C1 segment of cervical spinal cord (tissue), 14 donors: ENCODE results near the gene MBLAC2.

Source experiments
- DNase-seq, 14 donors: peaks; one replicate each; lab custom pipeline; 2025; lab: John Stamatoyannopoulos, UW

MBLAC2 gene

GRCh38 chr5:90474235-90475107 lies at the start of gene MBLAC2, which contains the start of gene POLR3G:
TSS of gene MBLAC2 (minus strand) at chr5:90474771. CDS start at chr5:90474292, 479 bp downstream.
TSS of gene POLR3G (plus strand) at chr5:90474864. CDS start at chr5:90485568, 10,704 bp downstream.
- DNase-seq = peak; percentile 40 to 93 (median 88)

DNA sequence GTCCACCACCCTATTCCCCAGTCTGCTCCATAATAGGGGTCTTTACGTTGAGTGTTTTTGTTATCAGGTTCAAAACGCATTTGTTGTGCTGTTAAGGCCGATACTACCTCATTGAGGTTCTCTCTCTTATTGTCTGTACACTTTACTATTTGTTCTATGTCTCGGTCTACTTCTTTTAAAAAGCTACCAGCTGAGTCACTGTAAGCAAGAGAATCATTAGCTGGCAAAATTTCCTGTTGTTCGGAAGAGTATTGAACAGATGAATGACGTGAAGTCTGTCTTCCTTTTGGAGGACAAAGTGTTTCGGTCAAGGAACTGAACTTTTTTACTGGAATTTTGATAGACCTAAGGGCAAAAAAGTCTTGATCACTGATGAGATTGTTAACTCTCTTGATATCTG lies 44.5 kb upstream of the MBLAC2 start:
- no peak for DNase-seq

DNA sequence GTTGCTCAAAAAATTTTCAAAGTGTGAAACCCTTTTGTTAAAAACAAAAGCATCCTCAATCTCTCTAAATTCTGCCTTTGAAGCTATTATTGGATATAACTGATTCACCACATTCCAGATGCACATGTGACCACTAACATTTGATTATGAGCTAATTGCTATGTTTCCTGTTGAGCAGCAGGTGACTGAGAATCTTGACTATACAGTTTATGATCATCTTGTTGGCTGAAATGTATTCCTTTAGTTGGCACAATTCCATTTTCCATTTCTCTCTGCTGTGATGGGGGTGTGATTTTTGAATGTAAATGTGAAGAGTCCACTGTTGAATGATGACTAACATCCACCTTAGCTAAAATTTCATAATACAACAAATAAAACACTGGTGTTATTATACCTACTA lies 44.1 kb upstream of the MBLAC2 start:
- DNase-seq = no peak

DNA sequence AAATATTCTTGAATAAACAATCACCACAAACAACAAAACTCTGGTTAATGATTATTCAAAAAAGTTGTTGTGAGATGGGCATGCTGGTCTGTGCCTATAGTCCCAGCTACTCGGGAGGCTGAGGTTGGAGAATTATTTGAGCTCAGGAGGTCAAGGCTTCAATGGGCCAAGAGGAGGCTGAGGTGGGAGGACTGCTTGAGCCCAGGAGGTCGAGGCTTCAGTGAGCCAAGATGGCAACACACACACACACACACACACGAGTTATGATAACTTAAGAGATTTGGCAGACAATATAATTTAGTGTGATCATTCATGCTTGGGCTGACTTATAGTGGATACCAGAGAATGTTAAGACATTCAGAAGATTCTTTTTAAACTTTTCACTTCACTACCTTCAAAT lies 39.9 kb upstream of the MBLAC2 start:
- no peak for DNase-seq

GRCh38 chr5:90510438-90510837 lies 35.9 kb upstream of the MBLAC2 start:
- DNase-seq = no peak

DNA sequence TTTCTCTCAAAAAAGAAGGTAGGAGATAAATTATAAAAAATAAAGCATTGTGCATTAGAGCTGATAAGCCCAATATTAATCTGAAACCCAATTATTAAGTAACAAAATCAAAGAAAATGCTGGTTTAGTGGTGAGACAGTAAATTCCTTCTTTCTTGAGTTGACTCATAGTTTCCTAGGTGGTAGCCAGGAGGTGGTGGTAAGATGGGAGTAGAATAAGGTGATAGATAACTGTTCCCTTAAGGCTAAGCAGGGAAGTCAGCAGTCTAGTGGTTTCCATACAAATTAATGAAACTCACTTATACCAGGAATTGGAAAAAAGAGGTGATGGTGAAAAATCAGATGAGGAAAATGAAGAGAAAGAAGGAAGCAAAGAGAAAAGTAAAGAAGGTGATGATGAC lies 31.6 kb upstream of the MBLAC2 start:
- DNase-seq = no peak

- DNase-seq = no peak
Measured at GRCh38 chr5:90504743-90505142, 30.2 kb upstream of the MBLAC2 start.

DNA sequence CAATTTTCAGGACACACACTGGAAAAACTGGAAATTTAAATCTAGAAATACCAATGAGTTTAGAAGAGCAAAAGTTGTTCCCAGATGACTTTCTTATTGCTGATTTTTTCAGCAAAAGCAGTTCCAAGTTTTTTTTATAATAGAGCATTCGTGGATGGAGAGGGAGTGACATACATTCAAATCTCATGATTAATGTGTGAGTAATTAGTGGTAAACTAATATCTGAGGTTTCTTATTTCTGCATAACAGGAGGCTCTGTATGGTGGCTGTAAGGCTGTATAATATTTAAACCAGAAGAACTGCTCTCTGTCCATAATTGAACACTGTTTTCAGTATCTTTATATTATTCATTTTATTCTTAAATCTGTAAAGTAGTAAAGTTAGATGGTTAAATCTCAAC lies 29.0 kb upstream of the MBLAC2 start:
- DNase-seq = no peak

DNA sequence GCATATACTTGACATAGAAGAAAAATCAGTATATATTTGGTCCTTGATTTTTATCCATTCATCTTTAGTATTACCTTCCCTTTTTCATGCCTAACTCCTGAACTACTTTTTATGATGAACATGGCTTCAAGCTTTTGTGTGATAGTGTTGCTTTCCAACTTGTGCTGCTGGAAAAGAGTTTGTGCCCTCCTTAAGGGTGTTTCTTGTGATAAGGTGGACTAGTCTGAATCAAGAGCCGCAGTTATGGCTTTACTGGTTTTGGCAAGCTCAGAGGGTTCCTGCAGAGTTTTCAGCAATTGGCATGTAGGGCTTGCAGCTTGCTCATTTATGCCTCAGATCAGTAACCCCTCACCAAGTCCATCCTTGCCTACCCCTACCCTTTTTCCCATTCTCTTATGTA lies 20.6 kb upstream of the MBLAC2 start:
- DNase-seq = no peak

- DNase-seq = no peak
Measured at GRCh38 chr5:90494043-90494442, 19.5 kb upstream of the MBLAC2 start.

DNA sequence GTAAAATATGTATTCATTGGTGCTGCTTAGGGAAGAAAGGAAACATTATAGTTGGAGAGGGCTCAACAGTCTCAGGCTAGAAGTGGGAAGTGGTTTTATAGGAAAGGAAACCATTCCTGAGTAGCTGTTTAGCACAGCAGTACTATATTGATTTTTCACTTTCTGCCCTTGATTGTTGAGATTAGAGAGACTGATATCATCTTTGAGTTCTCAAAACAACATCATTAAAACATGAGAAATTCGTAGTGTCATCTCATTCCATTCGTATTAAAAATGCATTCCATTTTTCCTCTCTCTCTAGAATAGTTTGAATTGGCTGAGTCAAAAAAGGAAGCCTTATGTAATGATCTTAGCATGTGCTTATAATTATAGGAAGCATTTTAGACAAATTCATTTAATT lies 14.2 kb upstream of the MBLAC2 start:
- no peak for DNase-seq

DNA sequence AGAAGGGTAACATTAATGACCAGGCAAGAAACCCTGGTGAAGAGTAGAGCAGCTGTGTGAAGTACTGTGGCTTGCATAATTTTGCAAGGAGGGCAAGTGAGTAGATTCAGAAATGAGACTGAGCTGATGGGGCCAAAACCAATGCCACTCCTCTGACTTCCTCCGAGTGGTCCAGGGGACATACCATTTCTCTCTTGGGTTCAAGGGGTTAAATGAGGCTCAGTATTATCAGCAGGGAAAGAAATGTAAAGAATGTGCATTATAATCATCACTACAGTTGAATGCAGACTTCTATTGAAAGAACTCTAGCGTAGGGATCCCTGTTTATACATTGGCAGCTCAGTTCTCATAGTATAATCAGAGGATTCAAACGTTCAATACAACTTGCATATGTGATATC lies 10.0 kb upstream of the MBLAC2 start:
- no peak for DNase-seq

GRCh38 chr5:90483206-90483605 lies 8.6 kb upstream of the MBLAC2 start:
- no peak for DNase-seq

DNA sequence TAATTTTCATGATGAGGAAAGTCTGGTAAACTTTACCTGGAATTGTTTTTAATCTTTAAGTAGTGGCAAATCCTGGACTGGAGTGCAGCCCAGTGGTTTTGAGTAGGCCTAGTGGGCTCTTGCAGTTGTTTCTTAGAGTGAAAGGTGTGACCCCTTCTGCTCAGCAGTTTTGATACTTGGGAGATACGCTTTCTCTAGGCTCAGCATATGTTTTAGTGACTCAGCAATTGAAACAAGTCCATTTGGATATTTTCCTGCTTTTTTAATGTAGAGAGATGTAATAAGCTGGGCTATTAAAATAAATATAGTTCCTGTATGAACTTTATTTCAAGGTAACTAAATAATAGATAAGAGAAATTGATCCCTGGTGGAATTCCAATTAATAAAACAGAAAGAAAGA lies 6.1 kb upstream of the MBLAC2 start:
- DNase-seq = no peak

DNA sequence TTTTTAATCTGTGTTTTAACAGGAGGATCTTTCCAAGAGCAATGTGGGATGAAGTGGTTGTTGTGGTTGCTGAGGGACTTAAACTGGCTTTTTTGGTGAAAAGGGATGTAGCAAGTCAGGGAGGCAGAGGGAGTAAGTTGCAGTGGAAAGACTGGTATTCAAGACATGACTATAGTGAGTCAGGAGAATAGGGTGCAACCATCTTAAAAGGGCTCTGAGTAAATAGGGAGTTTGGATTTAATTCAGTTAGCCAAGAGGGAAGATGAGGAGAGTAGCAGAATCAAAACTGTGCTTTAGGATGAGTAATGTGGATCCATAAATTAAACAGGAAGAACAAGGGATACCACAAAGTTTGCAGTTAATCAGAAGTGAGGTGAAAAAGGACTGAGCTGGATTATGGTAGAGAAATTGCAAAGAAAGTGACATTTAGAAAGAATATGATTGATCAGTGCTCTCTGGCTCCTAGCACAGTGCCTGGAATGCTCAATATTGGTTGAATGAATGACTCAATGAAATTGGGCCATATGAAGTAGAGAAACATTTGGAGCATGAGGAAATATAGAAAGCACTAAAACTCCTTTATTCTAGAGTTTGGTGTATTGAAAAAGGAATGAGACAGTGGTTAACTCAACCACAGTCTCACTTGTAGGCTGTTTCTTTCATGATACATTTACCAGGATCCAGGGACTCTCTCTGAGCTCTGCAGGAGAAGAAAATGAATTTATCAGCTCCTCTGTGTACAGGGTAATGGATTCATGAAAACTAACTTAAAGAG lies 5.2 kb upstream of the MBLAC2 start:
- DNase-seq = no peak

- peak in 2 of 14 donors; percentile 5 to 28 for DNase-seq
Measured at GRCh38 chr5:90477621-90478215, 3.1 kb upstream of the MBLAC2 start.

DNA sequence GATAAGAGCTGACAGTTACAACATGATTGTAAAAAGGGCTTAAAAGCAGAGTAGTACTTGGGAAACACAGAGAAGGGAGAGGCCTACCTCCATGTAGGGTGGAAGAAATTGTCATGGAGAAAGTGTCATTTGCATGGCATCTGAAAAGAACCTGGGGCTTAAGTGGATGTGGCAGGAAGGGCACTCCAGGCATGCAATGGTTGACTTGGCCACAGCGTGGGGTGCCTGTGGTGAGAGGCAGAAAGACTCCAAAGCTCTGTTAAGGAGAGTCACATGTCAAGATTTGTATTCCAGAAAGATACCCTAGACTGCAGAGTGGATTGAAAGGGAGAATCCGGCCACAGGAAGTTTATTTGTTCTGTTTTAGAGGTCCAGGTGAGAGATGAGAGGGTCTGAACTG lies 2.5 kb upstream of the MBLAC2 start:
- peak in 3 of 14 donors; percentile 3 to 38 (median 5) for DNase-seq

DNA sequence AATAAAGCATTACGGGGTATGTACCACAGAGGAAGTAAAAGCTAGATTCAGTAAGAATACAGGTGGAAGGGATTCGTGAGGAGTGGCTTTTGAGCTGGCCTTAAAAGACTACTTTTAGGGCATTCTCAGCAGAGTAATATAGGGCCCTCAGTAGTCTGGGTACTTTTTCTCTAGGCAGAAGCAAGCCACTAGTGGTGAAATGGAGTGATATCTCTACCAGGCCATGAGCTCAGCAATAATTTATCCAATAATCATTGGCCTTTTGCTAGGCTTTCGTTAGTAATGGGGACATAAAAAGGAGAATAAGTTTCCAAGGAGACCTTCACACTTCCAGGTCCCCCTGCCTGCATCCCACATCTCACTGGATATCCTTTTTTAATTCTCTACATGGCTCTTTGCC lies 1.8 kb upstream of the MBLAC2 start:
- peak in 1 of 14 donors; percentile 7 for DNase-seq

DNA sequence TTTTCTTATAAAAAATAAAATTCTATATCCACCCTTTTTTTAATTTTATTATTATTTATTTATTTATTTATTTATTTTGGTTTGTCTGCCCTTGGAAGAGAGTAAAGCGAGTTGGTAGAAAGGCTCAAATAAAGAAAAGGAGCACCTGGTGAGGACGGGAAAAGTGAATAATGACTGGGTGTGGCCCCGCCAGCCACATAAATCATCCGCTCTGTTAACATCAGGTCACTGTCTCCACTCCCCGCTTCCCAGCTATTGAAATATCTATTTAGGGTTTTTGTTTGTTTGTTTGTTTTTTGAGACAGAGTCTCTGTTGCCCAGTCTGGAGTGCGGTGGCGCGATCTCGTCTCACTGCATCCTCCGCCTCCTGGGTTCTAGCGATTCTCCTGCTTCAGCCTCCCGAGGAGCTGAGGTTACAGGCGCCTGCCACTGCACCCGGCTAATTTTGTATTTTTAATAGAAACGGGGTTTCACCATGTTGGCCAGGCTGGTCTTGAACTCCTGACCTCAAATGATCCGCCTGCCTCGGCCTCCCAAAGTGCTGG lies 937 bp upstream of the MBLAC2 start:
- peak in 1 of 14 donors; percentile 5 for DNase-seq

DNA sequence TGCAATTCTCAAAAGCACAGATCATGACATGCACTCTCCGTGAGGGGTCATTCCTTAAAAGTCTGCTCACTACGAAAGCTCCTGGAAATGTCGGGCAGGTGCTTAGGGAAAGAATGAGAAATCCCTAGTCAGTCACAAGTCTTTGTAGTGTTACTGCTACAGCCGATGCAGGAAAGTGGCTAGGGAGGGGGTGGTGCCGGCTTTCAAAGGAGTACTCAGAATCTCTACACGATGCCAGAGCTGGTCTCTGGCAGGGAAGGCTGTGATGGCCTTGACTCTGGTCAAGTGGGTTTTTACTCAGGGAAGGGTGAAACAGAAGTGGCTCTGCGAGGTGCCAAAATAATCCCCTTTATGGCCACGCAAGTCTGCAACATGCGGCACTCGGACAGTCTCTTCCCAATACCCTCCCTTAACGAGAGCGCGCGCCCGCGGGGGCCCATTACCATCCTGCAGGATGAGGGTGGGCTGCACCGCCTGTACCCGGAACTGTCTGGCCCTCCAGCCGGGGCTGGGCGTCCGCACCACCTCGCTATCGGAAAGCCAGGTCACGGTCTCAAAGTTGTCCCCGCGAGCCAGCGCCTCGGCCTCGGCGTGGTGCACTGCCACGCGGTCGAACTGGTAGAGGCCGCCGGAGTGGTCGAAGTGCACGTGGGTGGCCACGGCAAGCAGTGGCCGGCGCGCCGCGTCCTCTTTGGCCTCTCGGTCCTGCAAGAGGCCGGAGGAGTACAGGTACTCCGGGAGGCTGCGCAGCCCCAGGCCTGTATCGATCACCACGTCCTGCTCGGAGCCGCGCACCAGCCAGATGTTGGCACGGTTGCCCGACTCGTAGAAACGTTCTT lies 956 bp downstream of the MBLAC2 start:
- peak in 8 of 14 donors; percentile 33 to 76 (median 60) for DNase-seq

DNA sequence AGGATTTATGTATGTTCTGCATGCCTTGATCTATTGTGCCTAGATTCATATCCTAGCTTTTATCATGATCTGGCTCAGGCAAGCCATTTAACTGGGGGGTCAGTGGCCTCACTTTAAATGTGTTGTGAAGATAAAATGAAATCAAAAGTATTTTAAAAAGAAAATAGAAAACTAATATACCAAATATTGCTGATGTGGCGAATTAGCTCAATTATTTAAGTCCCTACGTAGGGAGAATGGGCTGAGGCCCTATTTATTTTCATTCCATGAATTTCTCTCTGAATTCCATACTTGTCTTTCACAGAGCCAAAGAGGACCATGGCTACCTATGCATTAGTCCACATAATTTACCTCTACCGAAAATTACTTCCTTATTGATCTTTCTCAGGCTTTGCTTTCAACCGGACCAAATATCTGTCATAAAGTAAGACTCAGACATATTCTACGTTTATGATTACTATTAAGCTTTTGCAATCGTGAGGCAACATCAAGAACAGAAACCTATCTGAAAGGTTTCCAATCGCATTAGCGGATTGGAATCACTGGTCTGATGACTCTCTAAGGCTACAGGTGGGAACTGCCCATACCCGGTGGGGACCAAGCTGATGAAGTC lies 1.7 kb downstream of the MBLAC2 start:
- no peak for DNase-seq
